Common myeloid progenitor, CD34-positive (primary cell): Measurements from ENCODE around the gene RRAGA.
"Not testable (repeated sequence)": the region's sequence is repeated elsewhere in the genome, so short reads cannot be mapped to it uniquely, and the experiment has no call there.

Experiments used
- CTCF ChIA-PET: fragments of 350-600 bp; sonication (Branson Sonifier 250); formaldehyde crosslinking; loops from one replicate; lab custom pipeline; 2021; ENCODE audit warnings: antibody characterized with exemption; lab: Charles Lee
- POLR2A ChIA-PET: fragments of 350-600 bp; sonication (Branson Sonifier 250); formaldehyde crosslinking; loops from one replicate; lab custom pipeline; 2021; ENCODE audit warnings: antibody characterized with exemption; lab: Charles Lee
- DNase-seq, 3 donors: peaks; one replicate each; pipeline versions ENCODE4 v3.0.0 to v3.0.0-alpha.2; 2013
- H3K27ac ChIP-seq, 2 experiments: 1 replicate in 1 of 2; 2 replicates in 1 of 2; pipeline ENCODE4 v1.7.0; 2013; ENCODE audit warnings: inconsistent platforms in 2 of 2, low read length in 2 of 2, mild to moderate bottlenecking in 2 of 2, low read depth in 1 of 2, moderate library complexity in 1 of 2; ENCODE audit not compliant: severe bottlenecking in 2 of 2, insufficient read depth in 1 of 2, poor library complexity in 1 of 2
- H3K27me3 ChIP-seq, 5 experiments: replicated peaks in 2 of 5; 1 replicate in 3 of 5; 2 replicates in 2 of 5; pipeline versions ENCODE4 v1.6.1 to v1.7.0; 2013; ENCODE audit warnings: low read length in 4 of 5, mild to moderate bottlenecking in 2 of 5, moderate library complexity in 2 of 5, inconsistent platforms in 1 of 5; ENCODE audit not compliant: insufficient read depth in 5 of 5, control insufficient read depth in 4 of 5
- H3K36me3 ChIP-seq, 4 experiments: 1 replicate in 2 of 4; 2 replicates in 2 of 4; pipeline versions ENCODE4 v1.6.1 to v1.7.0; 2013; ENCODE audit warnings: low read length in 3 of 4, control low read depth in 1 of 4, mild to moderate bottlenecking in 1 of 4; ENCODE audit not compliant: control insufficient read depth in 4 of 4, insufficient read depth in 4 of 4
- H3K4me1 ChIP-seq, 4 experiments: 1 replicate in 3 of 4; 2 replicates in 1 of 4; pipeline versions ENCODE4 v1.6.1 to v1.7.1; 2013; ENCODE audit warnings: low read length in 3 of 4, mild to moderate bottlenecking in 3 of 4, control low read depth in 1 of 4, inconsistent platforms in 1 of 4, moderate library complexity in 1 of 4; ENCODE audit not compliant: control insufficient read depth in 4 of 4, insufficient read depth in 4 of 4; ENCODE audit errors: control extremely low read depth in 1 of 4
- H3K4me3 ChIP-seq, 7 experiments: 1 replicate in 4 of 7; 2 replicates in 3 of 7; pipeline versions ENCODE4 v1.5.1 to v1.7.0; 2013; ENCODE audit warnings: mild to moderate bottlenecking in 7 of 7, low read length in 6 of 7, moderate library complexity in 6 of 7, inconsistent platforms in 2 of 7, low read depth in 2 of 7, control low read depth in 1 of 7; ENCODE audit not compliant: insufficient read depth in 4 of 7, control insufficient read depth in 1 of 7; ENCODE audit errors: extremely low read depth in 1 of 7
- H3K9me3 ChIP-seq, 5 experiments: 1 replicate in 4 of 5; 2 replicates in 1 of 5; pipeline versions ENCODE4 v1.6.1 to v1.7.1; 2013; ENCODE audit warnings: low read length in 4 of 5, mild to moderate bottlenecking in 2 of 5, inconsistent platforms in 1 of 5, low read depth in 1 of 5, moderate library complexity in 1 of 5; ENCODE audit not compliant: control insufficient read depth in 4 of 5, insufficient read depth in 2 of 5; ENCODE audit errors: control extremely low read depth in 1 of 5
- WGBS: methylation state at CpG from one replicate; pipeline ENCODE4 v1.1.5; 2013; ENCODE audit not compliant: insufficient coverage; 5-methylcytosine and 5-hydroxymethylcytosine counted together

Gene RRAGA

GRCh38 chr9:19074836-19075235, 25.6 kb downstream of the RRAGA start:
- Histone ChIP-seq H3K36me3 (peaks cover 11 to 82% (median 46%) of the 10 kb centered on the region in 4 experiments), H3K27ac (no peak overlapping the region), H3K27me3 (no peaks in the 10 kb centered on the region), H3K4me3 (no peak overlapping the region), H3K4me1 (no peaks in the 10 kb centered on the region), H3K9me3 (peaks cover 0 to 3% (median 0%) of the 10 kb centered on the region in 5 experiments)
- POLR2A ChIA-PET = no interaction called here
- CTCF ChIA-PET = interaction anchor here (1.0 to 2.2 kb wide), 2 partner anchors 8 to 49 kb away, joined by 3 to 7 read pairs; no protein-coding TSS in a partner anchor
- DNase-seq = no peak
- WGBS = no CpG with 5 or more reads among the region's 1 CpG

GRCh38 chr9:19085295-19085694, 36.1 kb downstream of the RRAGA start:
- Histone ChIP-seq H3K4me3 (no peak overlapping the region), H3K4me1 (no peaks in the 10 kb centered on the region), H3K27ac (no peak overlapping the region), H3K36me3 (peaks cover 10 to 63% (median 50%) of the 10 kb centered on the region in 4 experiments), H3K27me3 (no peaks in the 10 kb centered on the region), H3K9me3 (no peaks in the 10 kb centered on the region)
- WGBS = no CpG with 5 or more reads among the region's 2 CpGs
- CTCF ChIA-PET = interaction anchor here (0.8 to 3.3 kb wide), 10 partner anchors 9 to 380 kb away, joined by 3 to 24 read pairs (median 4); partner anchors contain the start of gene RRAGA
- DNase-seq = peak; percentile 38 to 55 (median 52)
- POLR2A ChIA-PET = interaction anchor here (0.6 to 1.1 kb wide), 3 partner anchors 77 to 372 kb away, joined by 3 to 6 read pairs (median 3); no protein-coding TSS in a partner anchor

DNA sequence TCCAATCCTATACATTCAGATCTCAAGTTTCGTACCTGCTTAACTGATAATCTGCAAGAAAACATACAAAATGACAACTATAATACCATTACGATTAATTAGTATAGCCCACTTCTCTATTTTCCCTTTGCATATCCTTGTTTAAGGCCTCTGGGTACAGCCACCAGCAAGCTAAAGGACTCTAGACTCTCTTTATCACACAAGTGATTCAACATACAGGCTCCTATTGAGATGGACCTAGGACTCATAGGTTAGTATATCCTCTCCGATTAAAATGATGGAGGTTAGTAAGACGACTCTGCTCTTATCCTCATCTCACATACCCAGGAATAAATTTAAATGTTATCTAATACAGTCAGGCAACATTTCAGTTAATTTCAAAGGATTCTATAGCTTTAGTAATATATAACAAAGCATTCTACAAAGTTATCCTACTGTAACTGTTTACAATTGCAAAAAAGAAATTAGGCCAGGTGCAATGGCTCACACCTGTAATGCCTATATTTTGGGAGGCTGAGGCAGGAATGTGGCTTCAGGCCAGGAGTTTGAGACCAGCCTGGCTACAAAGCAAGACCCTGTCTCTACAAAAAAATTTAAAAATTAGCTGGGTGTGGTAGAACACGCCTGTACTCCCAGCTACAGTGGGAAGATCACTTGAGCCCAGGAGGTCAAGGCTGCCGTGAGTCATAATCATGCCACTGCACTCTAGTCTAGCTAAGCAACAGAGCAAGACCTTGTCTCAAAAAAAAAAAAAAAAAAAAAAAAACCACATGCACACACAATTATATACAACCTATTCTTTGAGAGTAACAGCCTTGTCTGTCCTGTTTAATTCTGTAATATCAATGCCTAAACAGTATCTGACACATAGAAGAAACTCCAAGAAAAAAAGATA, 38.1 kb downstream of the RRAGA start:
- ChIA-PET CTCF (interaction anchor here (1.0 to 3.3 kb wide), 2 partner anchors 12 to 87 kb away, joined by 3 to 24 read pairs; no protein-coding TSS in a partner anchor), POLR2A (no interaction called here)
- Histone ChIP-seq H3K9me3 (no peaks in the 10 kb centered on the region), H3K27ac (no peak overlapping the region), H3K4me1 (no peaks in the 10 kb centered on the region), H3K36me3 (peaks cover 10 to 68% (median 56%) of the 10 kb centered on the region in 4 experiments), H3K27me3 (no peaks in the 10 kb centered on the region), H3K4me3 (no peak overlapping the region)
- 92% methylated on average over 2 of the region's 6 CpGs for WGBS
- DNase-seq = no peak

DNA sequence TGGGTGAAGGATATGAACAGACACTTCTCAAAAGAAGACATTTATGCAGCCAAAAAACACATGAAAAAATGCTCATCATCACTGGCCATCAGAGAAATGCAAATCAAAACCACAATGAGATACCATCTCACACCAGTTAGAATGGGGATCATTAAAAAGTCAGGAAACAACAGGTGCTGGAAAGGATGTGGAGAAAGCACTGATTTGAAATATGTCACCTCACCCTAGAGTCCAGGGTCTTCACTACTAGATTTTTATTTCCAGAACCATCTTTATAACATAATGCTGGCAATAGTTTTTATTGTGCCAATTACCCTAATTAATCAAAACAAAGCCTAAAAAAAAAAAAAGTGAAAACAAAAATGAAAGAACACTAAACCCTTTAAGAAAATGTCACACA, 48.2 kb downstream of the RRAGA start:
- H3K4me3 ChIP-seq, H3K27ac ChIP-seq, H3K27me3 ChIP-seq, H3K9me3 ChIP-seq, DNase-seq, POLR2A ChIA-PET, CTCF ChIA-PET: not testable (repeated sequence)
- peaks cover 0 to 13% (median 12%) of the 10 kb centered on the region in 4 experiments for H3K4me1 ChIP-seq
- H3K36me3 ChIP-seq = peaks cover 7 to 30% (median 16%) of the 10 kb centered on the region in 4 experiments
